Esophagus mucosa (tissue), 1 donor: ENCODE results near the gene PCDHGC5. TPM values are rescaled to one million over a fixed set of nuclear protein-coding genes. Genes with fewer than 3 reads are reported as not detected.

Experiments used
- ATAC-seq: fragments of 200-7000 bp; cut with Tn5 transposase; one replicate; pipeline ENCODE4 v1.9.1; 2020
- total RNA-seq: library from RNA; stranded (reverse); gene quantifications from one replicate; pipeline ENCODE4 v1.2.4, GENCODE V29; 2023
- donor health status: DM: yes; HTN: yes; CAD: no.

The PCDHGC5 gene
- total RNA-seq, 1 donor from 2014 or later = 1.0 TPM

DNA sequence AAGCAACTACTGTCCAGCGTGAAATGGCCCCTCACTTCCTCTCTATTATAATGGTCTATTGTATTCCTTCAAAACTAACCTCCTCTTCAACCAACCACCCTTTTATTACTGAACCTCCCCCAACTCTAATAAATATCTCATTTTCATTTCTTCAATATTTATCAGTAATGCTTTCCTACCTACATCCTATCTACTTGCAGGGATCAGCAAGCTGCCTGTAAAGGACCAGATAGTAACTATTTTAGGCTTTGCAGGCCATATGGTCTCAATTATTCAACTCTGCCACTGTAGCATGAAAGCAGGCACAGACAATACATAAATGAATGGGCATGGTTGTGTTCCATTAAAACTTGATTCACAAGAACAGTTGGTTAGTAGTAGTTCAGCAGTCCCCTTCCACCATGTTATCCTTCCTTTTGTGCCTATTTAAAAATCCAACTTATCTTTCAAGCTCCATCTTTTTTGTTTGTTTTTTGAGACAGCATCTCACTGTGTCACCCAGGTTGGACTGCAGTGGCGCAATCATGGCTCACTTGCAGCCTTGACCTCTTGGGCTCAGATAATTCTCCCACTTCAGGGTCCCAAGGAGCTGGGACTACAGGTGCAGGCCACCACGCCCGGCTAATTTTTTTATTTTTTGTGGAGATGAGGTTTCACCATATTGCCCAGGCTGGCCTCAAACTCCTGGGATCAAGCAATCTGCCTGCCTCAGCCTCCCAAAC lies 45.8 kb downstream of the PCDHGC5 start:
- ATAC-seq = no peak

Other genes with a start within 250 kb of the PCDHGC5 start
- 0.44 TPM for gene PCDHB15, start 243.7 kb upstream of the PCDHGC5 start, total RNA-seq
- 0.24 TPM for gene SLC25A2, start 185.0 kb upstream of the PCDHGC5 start, total RNA-seq
- 35.1 TPM for gene TAF7, start 168.3 kb upstream of the PCDHGC5 start, total RNA-seq
- 0.40 TPM for gene PCDHGA1, start 158.6 kb upstream of the PCDHGC5 start, total RNA-seq
- 0.68 TPM for gene PCDHGA2, start 150.3 kb upstream of the PCDHGC5 start, total RNA-seq
- gene PCDHGA3, start 145.3 kb upstream of the PCDHGC5 start, total RNA-seq = 0.76 TPM
- gene PCDHGB1, start 139.0 kb upstream of the PCDHGC5 start, total RNA-seq = 0.92 TPM
- 0.48 TPM for gene PCDHGA4, start 134.1 kb upstream of the PCDHGC5 start, total RNA-seq
- gene PCDHGB2, start 129.1 kb upstream of the PCDHGC5 start, total RNA-seq = 1.2 TPM
- gene PCDHGA5, start 124.9 kb upstream of the PCDHGC5 start, total RNA-seq = 0.72 TPM
- gene PCDHGB3, start 118.8 kb upstream of the PCDHGC5 start, total RNA-seq = 0.76 TPM
- gene PCDHGA6, start 115.2 kb upstream of the PCDHGC5 start, total RNA-seq = 1.2 TPM
- 1.6 TPM for gene PCDHGA7, start 106.3 kb upstream of the PCDHGC5 start, total RNA-seq
- 2.8 TPM for gene PCDHGB4, start 101.4 kb upstream of the PCDHGC5 start, total RNA-seq
- 0.64 TPM for gene PCDHGA8, start 96.4 kb upstream of the PCDHGC5 start, total RNA-seq
- 5.8 TPM for gene PCDHGB5, start 91.1 kb upstream of the PCDHGC5 start, total RNA-seq
- gene PCDHGA9, start 86.3 kb upstream of the PCDHGC5 start, total RNA-seq = 3.1 TPM
- gene PCDHGB6, start 81.1 kb upstream of the PCDHGC5 start, total RNA-seq = 3.0 TPM
- 5.3 TPM for gene PCDHGA10, start 76.1 kb upstream of the PCDHGC5 start, total RNA-seq
- 3.3 TPM for gene PCDHGB7, start 71.4 kb upstream of the PCDHGC5 start, total RNA-seq
- 1.9 TPM for gene PCDHGA11, start 68.0 kb upstream of the PCDHGC5 start, total RNA-seq
- gene PCDHGA12, start 58.6 kb upstream of the PCDHGC5 start, total RNA-seq = 1.5 TPM
- gene PCDHGC3, start 13.1 kb upstream of the PCDHGC5 start, total RNA-seq = 38.8 TPM
- gene PCDHGC4, start 4.1 kb upstream of the PCDHGC5 start, total RNA-seq = 1.1 TPM
- gene DIAPH1, start 129.9 kb downstream of the PCDHGC5 start, total RNA-seq = 108 TPM
- 48.2 TPM for gene HDAC3, start 147.8 kb downstream of the PCDHGC5 start, total RNA-seq
- gene RELL2, start 147.9 kb downstream of the PCDHGC5 start, total RNA-seq = 4.5 TPM
- 5.8 TPM for gene FCHSD1, start 162.3 kb downstream of the PCDHGC5 start, total RNA-seq
- gene ARAP3, start 193.1 kb downstream of the PCDHGC5 start, total RNA-seq = 3.3 TPM